Panc1 (cell line): ENCODE results near the gene LDLRAD4. TPM values are rescaled to one million over a fixed set of nuclear protein-coding genes. Genes with fewer than 3 reads are reported as not detected.

Source experiments
- ATAC-seq: fragments of 200-7000 bp; cut with Tn5 transposase; 2 replicates; pipeline ENCODE4 v1.9.1; 2020; ENCODE audit warnings: mild to moderate bottlenecking, moderate library complexity
- BruUV-seq: library from RNA; stranded (reverse); fragments of 400-500 nt; replicated peaks from 2 replicates; lab custom pipeline; 2021; lab: Mats Ljungman, UMichigan
- CTCF ChIA-PET: fragments of 300-600 bp; sonication (Branson Sonifier 250); formaldehyde crosslinking; loops from one replicate; lab custom pipeline; 2022; ENCODE audit warnings: antibody characterized with exemption; lab: Charles Lee
- POLR2A ChIA-PET: fragments of 300-600 bp; sonication (Branson Sonifier 250); formaldehyde crosslinking; loops from one replicate; lab custom pipeline; 2022; ENCODE audit warnings: antibody characterized with exemption; lab: Charles Lee
- DNase-seq: peaks from one replicate; pipeline ENCODE4 v3.0.0-alpha.2; 2010; ENCODE audit warnings: low read depth, low spot score
- H3K27ac ChIP-seq: 2 replicates; pipeline ENCODE4 v1.5.1; 2011; ENCODE audit warnings: mild to moderate bottlenecking, low read length, inconsistent platforms
- H3K27me3 ChIP-seq: fragments of 200-500 bp; sonication (Bioruptor generic); 2 replicates; pipeline ENCODE4 v1.6.0; 2014; ENCODE audit warnings: low read length, inconsistent platforms; ENCODE audit not compliant: control insufficient read depth, insufficient read depth
- H3K36me3 ChIP-seq: fragments of 200-500 bp; sonication (Bioruptor generic); 2 replicates; pipeline ENCODE4 v1.5.1; 2014; ENCODE audit warnings: inconsistent platforms, mild to moderate bottlenecking, low read length, moderate library complexity; ENCODE audit not compliant: control insufficient read depth, insufficient read depth
- H3K4me1 ChIP-seq: 2 replicates; pipeline ENCODE4 v1.5.1; 2011; ENCODE audit warnings: inconsistent platforms, mild to moderate bottlenecking, low read length, moderate library complexity; ENCODE audit not compliant: control insufficient read depth, insufficient read depth
- H3K4me3 ChIP-seq, 2 experiments: 2 replicates each; pipeline ENCODE4 v1.5.1; 2011 to 2012; ENCODE audit warnings: low read depth in 2 of 2, low read length in 2 of 2, mild to moderate bottlenecking in 2 of 2, inconsistent platforms in 1 of 2, moderate library complexity in 1 of 2
- H3K9me3 ChIP-seq: fragments of 200-500 bp; sonication (Bioruptor generic); 2 replicates; pipeline ENCODE4 v1.5.1; 2014; ENCODE audit warnings: low read depth, mild to moderate bottlenecking, inconsistent platforms, low read length, moderate library complexity; ENCODE audit not compliant: control insufficient read depth, insufficient read depth
- POLR2AphosphoS5 ChIP-seq: IDR thresholded peaks from 2 replicates; pipeline ENCODE4 v1.6.1; 2012; ENCODE audit warnings: mild to moderate bottlenecking, low read depth, low read length, moderate library complexity
- SIN3A ChIP-seq: IDR thresholded peaks from 2 replicates; pipeline ENCODE4 v1.6.1; 2012; ENCODE audit warnings: low read depth, mild to moderate bottlenecking, low read length, moderate library complexity, borderline replicate concordance; ENCODE audit not compliant: insufficient read depth
- TCF7L2 ChIP-seq: IDR thresholded peaks from 2 replicates; pipeline ENCODE4 v1.6.1; 2011; ENCODE audit warnings: mild to moderate bottlenecking, low read depth, low read length, inconsistent platforms
- in situ Hi-C: cut with HindIII; loops from 2 replicates; pipeline ENCODE4 v1.10.0; 2016; ENCODE audit warnings: low sequenced_read_pairs, low pct_unique_long_range_greater_than_20kb
- intact Hi-C: fragments of 100-400 bp; cut with micrococcal nuclease; formaldehyde crosslinking; loops from one replicate; pipeline ENCODE4 v1.10.0; 2022; ENCODE audit not compliant: unreplicated experiment
- total RNA-seq: library from RNA; stranded (reverse); gene quantifications from one replicate; pipeline ENCODE4 v1.2.1, GENCODE V29; 2021; ENCODE audit not compliant: unreplicated experiment
- TF ChIP-seq, protein P1 (sequence below): fragments of 450-650 bp; IDR thresholded peaks from 2 replicates; pipeline ENCODE4 v1.5.1; 2017; ENCODE audit warnings: mild to moderate bottlenecking
- TF ChIP-seq, protein P2 (sequence below), 2 experiments: IDR thresholded peaks; 2 replicates each; pipeline ENCODE4 v1.6.1; 2011 to 2012; ENCODE audit warnings: low read depth in 2 of 2, control low read depth in 1 of 2, low read length in 1 of 2, mild to moderate bottlenecking in 1 of 2, moderate library complexity in 1 of 2; ENCODE audit not compliant: insufficient read depth in 1 of 2

Gene LDLRAD4
- total RNA-seq, 1 experiment from 2014 or later = 0.28 TPM

DNA sequence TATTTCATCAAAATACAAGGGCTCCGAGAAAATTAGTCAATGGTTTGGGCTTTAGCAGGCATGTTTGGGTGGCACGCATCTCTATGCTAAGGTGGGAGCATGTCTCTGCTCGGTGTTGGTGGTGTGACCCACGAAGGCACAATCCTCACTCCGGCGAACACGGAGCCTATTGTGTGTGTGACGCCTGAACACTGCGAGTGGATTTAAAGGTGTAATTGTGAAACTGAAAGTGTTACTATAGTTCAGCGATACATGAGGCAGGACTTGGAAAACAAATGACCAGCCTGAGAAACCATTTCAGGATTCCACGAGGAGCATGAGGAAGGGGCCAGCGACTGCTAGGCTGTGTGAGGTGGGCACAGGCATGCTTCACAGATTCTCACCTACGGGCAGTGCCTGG is 41.7 kb upstream of the LDLRAD4 start:
- H3K27ac ChIP-seq = peak overlapping the region; percentile 39; the same call in 1 of the 2 replicates
- no peaks in the 10 kb centered on the region; the same call in 1 of the 2 replicates for H3K4me1 ChIP-seq
- H3K27me3 ChIP-seq = no peaks in the 10 kb centered on the region
- no peaks in the 10 kb centered on the region for H3K9me3 ChIP-seq
- DNase-seq (no peak), ATAC-seq (peak; percentile 55)
- no TSS peak for BruUV-seq
- H3K4me3 ChIP-seq = peak overlapping the region; percentile 17 to 49
- TF ChIP-seq POLR2AphosphoS5 (no peak), SIN3A (no peak), TCF7L2 (no peak)
- TF ChIP-seq, protein P1, sequence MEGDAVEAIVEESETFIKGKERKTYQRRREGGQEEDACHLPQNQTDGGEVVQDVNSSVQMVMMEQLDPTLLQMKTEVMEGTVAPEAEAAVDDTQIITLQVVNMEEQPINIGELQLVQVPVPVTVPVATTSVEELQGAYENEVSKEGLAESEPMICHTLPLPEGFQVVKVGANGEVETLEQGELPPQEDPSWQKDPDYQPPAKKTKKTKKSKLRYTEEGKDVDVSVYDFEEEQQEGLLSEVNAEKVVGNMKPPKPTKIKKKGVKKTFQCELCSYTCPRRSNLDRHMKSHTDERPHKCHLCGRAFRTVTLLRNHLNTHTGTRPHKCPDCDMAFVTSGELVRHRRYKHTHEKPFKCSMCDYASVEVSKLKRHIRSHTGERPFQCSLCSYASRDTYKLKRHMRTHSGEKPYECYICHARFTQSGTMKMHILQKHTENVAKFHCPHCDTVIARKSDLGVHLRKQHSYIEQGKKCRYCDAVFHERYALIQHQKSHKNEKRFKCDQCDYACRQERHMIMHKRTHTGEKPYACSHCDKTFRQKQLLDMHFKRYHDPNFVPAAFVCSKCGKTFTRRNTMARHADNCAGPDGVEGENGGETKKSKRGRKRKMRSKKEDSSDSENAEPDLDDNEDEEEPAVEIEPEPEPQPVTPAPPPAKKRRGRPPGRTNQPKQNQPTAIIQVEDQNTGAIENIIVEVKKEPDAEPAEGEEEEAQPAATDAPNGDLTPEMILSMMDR = no peak
- TF ChIP-seq, protein P2, sequence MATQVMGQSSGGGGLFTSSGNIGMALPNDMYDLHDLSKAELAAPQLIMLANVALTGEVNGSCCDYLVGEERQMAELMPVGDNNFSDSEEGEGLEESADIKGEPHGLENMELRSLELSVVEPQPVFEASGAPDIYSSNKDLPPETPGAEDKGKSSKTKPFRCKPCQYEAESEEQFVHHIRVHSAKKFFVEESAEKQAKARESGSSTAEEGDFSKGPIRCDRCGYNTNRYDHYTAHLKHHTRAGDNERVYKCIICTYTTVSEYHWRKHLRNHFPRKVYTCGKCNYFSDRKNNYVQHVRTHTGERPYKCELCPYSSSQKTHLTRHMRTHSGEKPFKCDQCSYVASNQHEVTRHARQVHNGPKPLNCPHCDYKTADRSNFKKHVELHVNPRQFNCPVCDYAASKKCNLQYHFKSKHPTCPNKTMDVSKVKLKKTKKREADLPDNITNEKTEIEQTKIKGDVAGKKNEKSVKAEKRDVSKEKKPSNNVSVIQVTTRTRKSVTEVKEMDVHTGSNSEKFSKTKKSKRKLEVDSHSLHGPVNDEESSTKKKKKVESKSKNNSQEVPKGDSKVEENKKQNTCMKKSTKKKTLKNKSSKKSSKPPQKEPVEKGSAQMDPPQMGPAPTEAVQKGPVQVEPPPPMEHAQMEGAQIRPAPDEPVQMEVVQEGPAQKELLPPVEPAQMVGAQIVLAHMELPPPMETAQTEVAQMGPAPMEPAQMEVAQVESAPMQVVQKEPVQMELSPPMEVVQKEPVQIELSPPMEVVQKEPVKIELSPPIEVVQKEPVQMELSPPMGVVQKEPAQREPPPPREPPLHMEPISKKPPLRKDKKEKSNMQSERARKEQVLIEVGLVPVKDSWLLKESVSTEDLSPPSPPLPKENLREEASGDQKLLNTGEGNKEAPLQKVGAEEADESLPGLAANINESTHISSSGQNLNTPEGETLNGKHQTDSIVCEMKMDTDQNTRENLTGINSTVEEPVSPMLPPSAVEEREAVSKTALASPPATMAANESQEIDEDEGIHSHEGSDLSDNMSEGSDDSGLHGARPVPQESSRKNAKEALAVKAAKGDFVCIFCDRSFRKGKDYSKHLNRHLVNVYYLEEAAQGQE (IDR thresholded peaks at IDR 0.05; ENCODE audit: insufficient read depth in 1 of 2, low read depth in 2 of 2, low read length in 1 of 2) = no peak
- CTCF ChIA-PET = no interaction called here
- in situ Hi-C loops (no loop called here), intact Hi-C loops (no loop called here)
- POLR2A ChIA-PET = no interaction called here
- H3K36me3 ChIP-seq = no peaks in the 10 kb centered on the region

DNA sequence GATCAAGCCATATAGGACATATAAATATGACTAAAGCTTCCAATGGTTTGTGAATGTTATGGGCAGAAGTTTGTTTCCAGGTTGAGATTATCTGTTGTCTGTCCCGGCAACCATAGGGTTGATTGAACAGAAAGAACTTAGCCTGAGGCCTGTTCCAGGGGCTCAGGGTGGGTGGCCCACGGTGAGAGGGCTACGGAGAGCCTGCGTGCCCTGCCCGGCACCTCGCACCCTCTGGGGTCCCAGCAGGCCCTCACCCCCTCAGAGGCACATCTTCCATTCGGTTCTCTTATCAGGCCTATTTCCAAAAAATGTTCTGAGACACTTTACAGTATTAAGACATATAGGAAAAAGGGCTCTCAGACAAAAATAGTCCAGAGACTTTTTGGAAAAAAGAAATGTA is 40.4 kb upstream of the LDLRAD4 start:
- in situ Hi-C loops = no loop called here
- Histone ChIP-seq H3K4me1 (no peaks in the 10 kb centered on the region; the same call in 1 of the 2 replicates), H3K27ac (no peak overlapping the region), H3K36me3 (no peaks in the 10 kb centered on the region), H3K9me3 (no peaks in the 10 kb centered on the region), H3K4me3 (no peak overlapping the region), H3K27me3 (no peaks in the 10 kb centered on the region)
- intact Hi-C loops = no loop called here
- no peak for TF ChIP-seq SIN3A
- TF ChIP-seq, protein P1 = no peak
- no peak for TF ChIP-seq POLR2AphosphoS5
- TF ChIP-seq, protein P2 (IDR thresholded peaks at IDR 0.05; ENCODE audit: insufficient read depth in 1 of 2, low read depth in 2 of 2, low read length in 1 of 2) = no peak
- TF ChIP-seq TCF7L2 = no peak
- POLR2A ChIA-PET = no interaction called here
- CTCF ChIA-PET = no interaction called here
- ATAC-seq (no peak), DNase-seq (no peak)
- BruUV-seq = no TSS peak
